ENCODE results near the gene RPS17.
"Not testable (repeated sequence)": the region's sequence is repeated elsewhere in the genome, so short reads cannot be mapped to it uniquely, and the experiment has no call there.

RPS17 gene

GRCh38 chr15:82531496-82532382 lies 8.5 kb downstream of the RPS17 start:
- no peak for DNase-seq
- Histone ChIP-seq H3K9me2 (replicated peaks; ENCODE audit: insufficient read depth, low read length) (no peaks in the 10 kb centered on the region), H3K27ac (ENCODE audit: low read length) (no peak overlapping the region), H2AFZ (ENCODE audit: low read length) (no peak overlapping the region), H3K27me3 (replicated peaks; ENCODE audit: insufficient read depth, low read length) (no peaks in the 10 kb centered on the region), H3K36me3 (replicated peaks; ENCODE audit: insufficient read depth, low read length) (no peaks in the 10 kb centered on the region; the same call in 1 of the 2 replicates), H3F3A (ENCODE audit: insufficient read depth, low read length) (peaks cover 18% of the 10 kb centered on the region), H3K4me1 (ENCODE audit: low read length) (0 out of 2 replicates have a peak, but pooled peaks cover 3% of the 10 kb centered on the region), H3K4me3 (ENCODE audit: low read length) (no peak overlapping the region), H4K20me1 (ENCODE audit: insufficient read depth, low read length) (0 out of 2 replicates have a peak, but pooled peaks cover 8% of the 10 kb centered on the region), H3K79me2 (ENCODE audit: low read length) (0 out of 2 replicates have a peak, but pooled peaks cover 3% of the 10 kb centered on the region), H3K9me3 (replicated peaks; ENCODE audit: insufficient read depth, low read length) (no peaks in the 10 kb centered on the region), H3K4me2 (ENCODE audit: low read depth, low read length) (no peak overlapping the region), H3K9ac (ENCODE audit: low read length) (no peak overlapping the region)
- TF ChIP-seq EZH2 (optimal IDR thresholded peaks at IDR 0.05; ENCODE audit: low read depth, low read length) (no peak), EZH2phosphoT487 (IDR thresholded peaks at IDR 0.05; ENCODE audit: low read length) (no peak)
- TF ChIP-seq, protein P1, sequence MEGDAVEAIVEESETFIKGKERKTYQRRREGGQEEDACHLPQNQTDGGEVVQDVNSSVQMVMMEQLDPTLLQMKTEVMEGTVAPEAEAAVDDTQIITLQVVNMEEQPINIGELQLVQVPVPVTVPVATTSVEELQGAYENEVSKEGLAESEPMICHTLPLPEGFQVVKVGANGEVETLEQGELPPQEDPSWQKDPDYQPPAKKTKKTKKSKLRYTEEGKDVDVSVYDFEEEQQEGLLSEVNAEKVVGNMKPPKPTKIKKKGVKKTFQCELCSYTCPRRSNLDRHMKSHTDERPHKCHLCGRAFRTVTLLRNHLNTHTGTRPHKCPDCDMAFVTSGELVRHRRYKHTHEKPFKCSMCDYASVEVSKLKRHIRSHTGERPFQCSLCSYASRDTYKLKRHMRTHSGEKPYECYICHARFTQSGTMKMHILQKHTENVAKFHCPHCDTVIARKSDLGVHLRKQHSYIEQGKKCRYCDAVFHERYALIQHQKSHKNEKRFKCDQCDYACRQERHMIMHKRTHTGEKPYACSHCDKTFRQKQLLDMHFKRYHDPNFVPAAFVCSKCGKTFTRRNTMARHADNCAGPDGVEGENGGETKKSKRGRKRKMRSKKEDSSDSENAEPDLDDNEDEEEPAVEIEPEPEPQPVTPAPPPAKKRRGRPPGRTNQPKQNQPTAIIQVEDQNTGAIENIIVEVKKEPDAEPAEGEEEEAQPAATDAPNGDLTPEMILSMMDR (IDR thresholded peaks at IDR 0.05; ENCODE audit: low read length), result no peak

- no peaks in the 10 kb centered on the region for H4K20me1 ChIP-seq (ENCODE audit: insufficient read depth, low read length)
- H3K27ac ChIP-seq (ENCODE audit: low read length), result no peak overlapping the region
- 0 out of 2 replicates have a peak, but pooled peaks cover 3% of the 10 kb centered on the region for H3K4me1 ChIP-seq (ENCODE audit: low read length)
- no peak for TF ChIP-seq EZH2 (optimal IDR thresholded peaks at IDR 0.05; ENCODE audit: low read depth, low read length)
- TF ChIP-seq, protein P1 (IDR thresholded peaks at IDR 0.05; ENCODE audit: low read length), result peak; percentile 72
- no peaks in the 10 kb centered on the region for H3K79me2 ChIP-seq (ENCODE audit: low read length)
- no peaks in the 10 kb centered on the region for H3K9me3 ChIP-seq (replicated peaks; ENCODE audit: insufficient read depth, low read length)
- H2AFZ ChIP-seq (ENCODE audit: low read length), result peak overlapping the region; percentile 88
- peaks cover 10% of the 10 kb centered on the region for H3F3A ChIP-seq (ENCODE audit: insufficient read depth, low read length)
- no peaks in the 10 kb centered on the region for H3K27me3 ChIP-seq (replicated peaks; ENCODE audit: insufficient read depth, low read length)
- H3K9me2 ChIP-seq (replicated peaks; ENCODE audit: insufficient read depth, low read length), result no peaks in the 10 kb centered on the region
- H3K9ac ChIP-seq (ENCODE audit: low read length), result peak overlapping the region; percentile 32; the same call in 1 of the 2 replicates
- DNase-seq, result peak; percentile 75
- peak overlapping the region; percentile 74; the same call in 1 of the 2 replicates for H3K4me2 ChIP-seq (ENCODE audit: low read depth, low read length)
- peak overlapping the region; percentile 36; the same call in 1 of the 2 replicates for H3K4me3 ChIP-seq (ENCODE audit: low read length)
- H3K36me3 ChIP-seq (replicated peaks; ENCODE audit: insufficient read depth, low read length), result no peaks in the 10 kb centered on the region
These were observed 9.5 kb downstream of the RPS17 start for GRCh38 chr15:82530606-82531379.

GRCh38 chr15:82530006-82530405 lies 10.3 kb downstream of the RPS17 start:
- TF ChIP-seq EZH2phosphoT487 (IDR thresholded peaks at IDR 0.05; ENCODE audit: low read length), result no peak
- TF ChIP-seq, protein P1 (IDR thresholded peaks at IDR 0.05; ENCODE audit: low read length), result no peak
- no peak for TF ChIP-seq EZH2 (optimal IDR thresholded peaks at IDR 0.05; ENCODE audit: low read depth, low read length)
- Histone ChIP-seq H3K9ac (ENCODE audit: low read length) (no peak overlapping the region), H3K9me3 (replicated peaks; ENCODE audit: insufficient read depth, low read length) (no peaks in the 10 kb centered on the region), H3K4me2 (ENCODE audit: low read depth, low read length) (no peak overlapping the region), H3K27ac (ENCODE audit: low read length) (no peak overlapping the region), H3K27me3 (replicated peaks; ENCODE audit: insufficient read depth, low read length) (no peaks in the 10 kb centered on the region), H3F3A (ENCODE audit: insufficient read depth, low read length) (0 out of 2 replicates have a peak, but pooled peaks cover 3% of the 10 kb centered on the region), H3K36me3 (replicated peaks; ENCODE audit: insufficient read depth, low read length) (no peaks in the 10 kb centered on the region), H4K20me1 (ENCODE audit: insufficient read depth, low read length) (no peaks in the 10 kb centered on the region), H3K9me2 (replicated peaks; ENCODE audit: insufficient read depth, low read length) (no peaks in the 10 kb centered on the region), H2AFZ (ENCODE audit: low read length) (no peak overlapping the region), H3K79me2 (ENCODE audit: low read length) (no peaks in the 10 kb centered on the region), H3K4me1 (ENCODE audit: low read length) (0 out of 2 replicates have a peak, but pooled peaks cover 3% of the 10 kb centered on the region), H3K4me3 (ENCODE audit: low read length) (no peak overlapping the region)
- DNase-seq, result no peak

DNA sequence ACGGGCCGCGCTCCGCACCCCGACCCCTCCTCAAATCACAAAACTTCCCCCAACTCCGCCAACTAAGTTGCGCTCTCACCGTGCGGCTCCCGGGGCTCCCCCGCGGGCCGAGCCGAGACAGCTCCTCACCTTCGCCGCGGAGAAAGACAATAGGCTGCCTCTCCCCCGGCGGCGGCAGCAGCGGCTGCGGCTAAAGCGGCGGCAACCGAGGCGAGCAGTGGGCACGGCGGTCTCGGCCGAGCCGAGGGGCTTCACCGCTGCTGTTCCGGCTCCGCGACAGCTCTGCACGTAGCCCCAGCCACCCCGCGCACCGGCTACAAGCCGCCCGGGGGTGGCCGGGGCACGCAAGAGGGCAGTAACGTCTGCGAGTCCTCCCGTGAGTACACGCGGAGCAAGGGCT lies 26.7 kb downstream of the RPS17 start:
- H3K79me2 ChIP-seq (ENCODE audit: low read length); H4K20me1 ChIP-seq (ENCODE audit: insufficient read depth, low read length); H3F3A ChIP-seq (ENCODE audit: insufficient read depth, low read length); H2AFZ ChIP-seq (ENCODE audit: low read length); H3K9me3 ChIP-seq (replicated peaks; ENCODE audit: insufficient read depth, low read length); H3K4me2 ChIP-seq (ENCODE audit: low read depth, low read length); H3K27ac ChIP-seq (ENCODE audit: low read length); H3K9ac ChIP-seq (ENCODE audit: low read length); DNase-seq; H3K4me1 ChIP-seq (ENCODE audit: low read length); H3K4me3 ChIP-seq (ENCODE audit: low read length); H3K9me2 ChIP-seq (replicated peaks; ENCODE audit: insufficient read depth, low read length); H3K27me3 ChIP-seq (replicated peaks; ENCODE audit: insufficient read depth, low read length); H3K36me3 ChIP-seq (replicated peaks; ENCODE audit: insufficient read depth, low read length): not testable (repeated sequence)

DNA sequence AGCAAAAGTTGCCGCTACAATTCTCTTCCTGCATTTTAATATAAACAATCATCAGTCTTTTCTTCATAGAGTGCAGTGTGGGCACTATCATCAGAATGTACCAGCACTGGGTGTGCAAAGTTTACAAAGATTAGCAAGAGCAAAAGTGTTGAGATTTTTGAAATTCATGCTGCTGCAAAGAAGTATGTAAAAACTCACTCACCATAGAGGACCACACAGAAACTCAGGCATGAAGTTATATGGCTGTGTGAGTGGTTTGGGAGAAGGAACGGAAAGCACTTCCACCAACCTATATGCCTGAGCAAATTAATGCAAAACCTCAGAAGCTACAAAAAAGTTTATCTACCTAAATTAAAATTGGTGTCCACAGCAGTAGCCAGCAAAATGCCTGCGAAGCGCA lies 32.6 kb downstream of the RPS17 start:
- not testable (repeated sequence) for H2AFZ ChIP-seq (ENCODE audit: low read length); H3K27ac ChIP-seq (ENCODE audit: low read length); H3K9me3 ChIP-seq (replicated peaks; ENCODE audit: insufficient read depth, low read length); DNase-seq; H3K27me3 ChIP-seq (replicated peaks; ENCODE audit: insufficient read depth, low read length); H3K4me2 ChIP-seq (ENCODE audit: low read depth, low read length); H3K36me3 ChIP-seq (replicated peaks; ENCODE audit: insufficient read depth, low read length); H3F3A ChIP-seq (ENCODE audit: insufficient read depth, low read length); H4K20me1 ChIP-seq (ENCODE audit: insufficient read depth, low read length); H3K9ac ChIP-seq (ENCODE audit: low read length); H3K4me1 ChIP-seq (ENCODE audit: low read length); H3K79me2 ChIP-seq (ENCODE audit: low read length); H3K4me3 ChIP-seq (ENCODE audit: low read length); H3K9me2 ChIP-seq (replicated peaks; ENCODE audit: insufficient read depth, low read length)

Data from MM.1S (cell line).